Measurements from ENCODE around the gene PSMD1.
"Not testable (repeated sequence)": the region's sequence is repeated elsewhere in the genome, so short reads cannot be mapped to it uniquely, and the experiment has no call there.

PSMD1 gene

DNA sequence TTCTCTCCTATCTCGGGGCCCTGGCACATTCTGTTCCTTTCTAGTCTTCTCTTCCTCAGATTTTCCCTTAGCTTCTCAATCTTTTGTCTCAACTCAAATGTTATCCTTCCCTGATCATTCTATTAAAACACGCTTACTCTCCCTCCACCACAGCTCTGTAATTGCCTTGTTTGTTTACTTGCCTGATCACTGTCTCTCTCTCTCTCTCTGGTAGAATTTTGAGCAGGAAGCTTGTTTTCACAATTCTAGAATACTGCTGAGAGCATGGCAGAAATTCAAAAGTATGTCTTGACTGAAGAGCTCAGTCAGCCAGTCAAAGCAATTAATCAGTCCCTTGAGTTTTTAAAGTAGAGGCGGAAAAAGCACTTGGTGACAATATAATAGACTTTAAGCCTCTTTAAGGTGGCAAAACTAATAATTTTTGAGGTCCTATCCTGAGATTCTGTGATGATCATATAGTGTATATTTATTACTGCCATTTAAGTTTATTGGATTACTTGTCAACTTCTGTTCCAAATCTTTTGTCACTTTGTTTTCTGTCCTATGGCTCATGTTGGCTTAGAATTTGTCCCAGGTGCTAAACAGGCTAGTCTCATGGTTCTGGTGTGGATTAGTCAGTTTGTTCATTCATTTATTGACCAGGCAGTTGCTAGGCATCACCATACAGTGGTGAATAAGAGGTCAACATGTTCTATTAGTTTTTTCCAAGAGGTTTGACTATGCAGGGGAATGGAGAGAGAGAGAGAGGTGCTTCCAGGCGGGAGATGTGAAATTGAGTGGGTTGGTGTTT is 2.3 kb downstream of the PSMD1 start:
- no peak for FAIRE-seq
- TF ChIP-seq, protein P1, sequence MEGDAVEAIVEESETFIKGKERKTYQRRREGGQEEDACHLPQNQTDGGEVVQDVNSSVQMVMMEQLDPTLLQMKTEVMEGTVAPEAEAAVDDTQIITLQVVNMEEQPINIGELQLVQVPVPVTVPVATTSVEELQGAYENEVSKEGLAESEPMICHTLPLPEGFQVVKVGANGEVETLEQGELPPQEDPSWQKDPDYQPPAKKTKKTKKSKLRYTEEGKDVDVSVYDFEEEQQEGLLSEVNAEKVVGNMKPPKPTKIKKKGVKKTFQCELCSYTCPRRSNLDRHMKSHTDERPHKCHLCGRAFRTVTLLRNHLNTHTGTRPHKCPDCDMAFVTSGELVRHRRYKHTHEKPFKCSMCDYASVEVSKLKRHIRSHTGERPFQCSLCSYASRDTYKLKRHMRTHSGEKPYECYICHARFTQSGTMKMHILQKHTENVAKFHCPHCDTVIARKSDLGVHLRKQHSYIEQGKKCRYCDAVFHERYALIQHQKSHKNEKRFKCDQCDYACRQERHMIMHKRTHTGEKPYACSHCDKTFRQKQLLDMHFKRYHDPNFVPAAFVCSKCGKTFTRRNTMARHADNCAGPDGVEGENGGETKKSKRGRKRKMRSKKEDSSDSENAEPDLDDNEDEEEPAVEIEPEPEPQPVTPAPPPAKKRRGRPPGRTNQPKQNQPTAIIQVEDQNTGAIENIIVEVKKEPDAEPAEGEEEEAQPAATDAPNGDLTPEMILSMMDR (IDR thresholded peaks at IDR 0.05; ENCODE audit: insufficient read depth, missing control alignments), result no peak
- no peak for DNase-seq (ENCODE audit: insufficient read length, low spot score)

DNA sequence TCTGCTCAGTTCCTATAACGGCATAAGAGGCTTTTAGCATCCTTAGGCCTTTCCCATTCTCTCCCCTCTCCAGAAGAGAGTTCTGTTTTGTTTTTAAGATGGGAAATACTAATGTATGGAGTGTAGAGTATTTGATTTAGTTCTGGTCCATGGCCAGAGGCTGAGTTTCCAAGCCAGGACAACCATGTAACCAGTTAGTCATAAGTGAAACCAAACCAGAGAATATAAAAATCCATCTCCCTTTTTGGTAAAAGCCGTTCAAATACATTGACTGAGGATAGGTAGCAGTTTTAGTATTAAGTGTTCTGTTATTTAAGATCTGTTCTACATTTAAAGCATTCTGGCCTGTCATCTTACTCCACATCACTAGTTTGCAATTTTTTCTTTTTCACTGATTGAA is 3.1 kb downstream of the PSMD1 start:
- no peak for FAIRE-seq
- no peak for DNase-seq (ENCODE audit: insufficient read length, low spot score)
- TF ChIP-seq, protein P1 (IDR thresholded peaks at IDR 0.05; ENCODE audit: insufficient read depth, missing control alignments), result no peak

DNA sequence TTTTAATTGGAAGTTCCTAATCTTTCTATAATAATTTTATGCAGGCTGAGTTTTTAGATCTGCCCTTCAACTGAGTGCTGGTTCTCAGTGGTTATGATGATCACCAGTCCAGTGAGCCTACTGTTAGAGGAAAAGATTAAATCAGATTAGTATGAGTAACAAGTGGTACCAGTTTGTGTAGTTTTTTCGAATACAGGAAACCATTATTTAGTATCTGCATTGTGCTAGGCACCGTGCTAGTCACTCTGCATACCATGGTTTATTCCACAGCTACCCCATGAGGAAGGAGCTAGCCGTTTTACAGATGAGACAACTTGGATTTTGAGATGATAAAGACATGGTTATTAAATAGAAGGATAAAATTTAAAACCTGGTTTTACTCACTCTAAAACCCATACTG is 6.1 kb downstream of the PSMD1 start:
- TF ChIP-seq, protein P1 (IDR thresholded peaks at IDR 0.05; ENCODE audit: insufficient read depth, missing control alignments), result no peak
- FAIRE-seq (no peak), DNase-seq (ENCODE audit: insufficient read length, low spot score) (no peak)

DNA sequence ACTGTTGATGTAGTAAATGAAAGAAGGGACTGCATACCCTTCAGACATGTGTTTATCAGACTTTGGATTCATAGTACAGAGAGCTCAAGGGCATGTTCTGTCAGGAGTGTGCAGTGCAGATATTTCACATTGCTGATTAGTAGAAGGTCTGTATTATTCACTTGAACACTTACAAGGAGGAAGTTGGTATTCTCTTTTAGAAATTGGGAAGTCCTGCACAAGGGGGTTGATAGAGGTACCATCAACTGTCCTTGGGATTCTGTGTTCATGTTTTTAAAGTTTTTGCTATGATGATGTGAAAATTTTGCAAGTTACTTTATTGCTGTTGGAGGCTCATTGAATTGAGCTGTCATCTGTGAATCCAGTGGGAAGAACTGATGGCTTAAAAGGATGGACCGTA is 6.7 kb downstream of the PSMD1 start:
- DNase-seq (ENCODE audit: insufficient read length, low spot score) (no peak), FAIRE-seq (no peak)
- TF ChIP-seq, protein P1 (IDR thresholded peaks at IDR 0.05; ENCODE audit: insufficient read depth, missing control alignments), result no peak

DNA sequence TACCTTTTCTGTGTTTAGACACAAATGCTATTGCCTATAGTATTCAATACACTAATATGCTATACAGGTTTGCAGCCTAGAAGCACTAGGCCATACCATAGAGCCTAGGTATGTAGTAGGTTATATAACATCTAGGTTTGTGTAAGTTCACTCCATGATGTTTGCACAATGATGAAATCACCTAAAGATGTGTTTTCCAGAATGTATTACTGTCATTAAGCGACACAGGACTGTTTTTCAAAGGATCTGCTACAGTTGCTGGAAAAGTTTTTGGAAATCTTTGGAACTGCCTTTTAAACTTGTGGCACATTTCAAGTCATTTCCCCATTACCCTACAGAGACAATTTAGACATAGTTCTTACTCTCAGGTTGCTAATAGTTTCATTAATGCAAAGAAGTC is 9.3 kb downstream of the PSMD1 start:
- TF ChIP-seq, protein P1 (IDR thresholded peaks at IDR 0.05; ENCODE audit: insufficient read depth, missing control alignments), result no peak
- DNase-seq (ENCODE audit: insufficient read length, low spot score), result no peak
- no peak for FAIRE-seq

DNA sequence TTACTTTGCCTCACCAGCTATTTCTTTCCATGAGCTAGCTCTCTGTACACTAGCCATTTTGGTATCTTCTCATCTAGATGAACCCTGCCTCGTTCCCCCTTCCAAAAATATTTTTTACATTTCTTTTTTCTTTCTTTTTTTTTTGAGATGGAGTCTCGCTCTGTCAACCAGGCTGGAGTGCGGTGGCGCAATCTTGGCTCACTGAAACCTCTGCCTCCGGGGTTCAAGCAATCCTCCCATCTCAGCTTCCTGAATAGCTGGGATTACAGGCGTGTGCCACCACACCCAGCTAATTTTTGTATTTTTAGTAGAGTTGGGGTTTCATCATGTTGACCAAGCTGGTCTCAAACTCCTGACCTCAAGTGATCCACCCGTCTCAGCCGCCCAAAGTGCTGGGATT is 10.9 kb downstream of the PSMD1 start:
- not testable (repeated sequence) for FAIRE-seq

DNA sequence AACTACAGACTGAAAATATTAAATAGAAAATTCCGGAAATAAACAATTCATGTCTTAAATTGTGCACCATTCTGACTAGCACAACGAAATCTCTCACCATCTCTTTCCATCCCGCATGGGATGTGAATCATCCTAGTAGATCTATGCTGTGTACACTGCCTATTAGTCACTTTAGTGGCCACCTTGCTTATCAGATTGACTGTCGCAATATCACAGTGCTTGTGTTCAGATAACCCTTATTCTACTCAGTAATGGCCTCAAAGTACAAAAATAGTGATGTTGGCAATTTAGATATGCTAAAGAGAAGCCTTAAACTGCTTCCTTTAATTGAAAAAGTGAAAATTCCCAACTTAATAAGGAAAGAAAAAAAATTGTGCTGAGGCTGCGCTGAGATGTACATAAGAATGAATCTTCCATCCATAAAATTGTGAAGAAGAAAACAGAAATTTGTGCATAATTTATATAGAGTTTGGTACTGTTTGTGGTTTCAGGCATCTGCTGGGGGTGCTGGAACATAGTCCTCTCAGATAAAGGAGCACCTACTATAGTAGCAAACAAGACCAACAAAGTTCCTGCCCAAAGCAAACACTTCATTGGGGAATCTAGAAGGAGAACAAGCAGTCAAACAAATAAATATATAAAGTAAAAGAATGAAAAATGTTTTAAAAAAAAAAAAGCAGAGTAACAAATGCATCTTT is 12.0 kb downstream of the PSMD1 start:
- TF ChIP-seq, protein P1 (IDR thresholded peaks at IDR 0.05; ENCODE audit: insufficient read depth, missing control alignments), result no peak
- no peak for FAIRE-seq
- DNase-seq (ENCODE audit: insufficient read length, low spot score), result no peak

More for the DNA sequence above, 10.9 kb downstream of the PSMD1 start:
- DNase-seq (ENCODE audit: insufficient read length, low spot score), result not testable (repeated sequence)
